Right lobe of liver (tissue), 6 donors: Measurements from ENCODE around the gene ASB4. TPM values are rescaled to one million over a fixed set of nuclear protein-coding genes. Genes with fewer than 3 reads are reported as not detected.

ENCODE experiments used
- ATAC-seq, 4 donors: fragments of 200-7000 bp; cut with Tn5 transposase; one replicate each; pipeline ENCODE4 v1.9.1; 2020; ENCODE audit warnings: mild to moderate bottlenecking in 4 of 4, moderate library complexity in 4 of 4
- DNase-seq, 3 donors: peaks; one replicate each; pipeline ENCODE4 v3.0.0-alpha.2; 2020
- H3K27ac ChIP-seq, 3 donors: fragments of 200-600 bp; one replicate each; pipeline ENCODE4 v1.8.0; 2022
- H3K27me3 ChIP-seq, 2 donors: fragments of 200-600 bp; one replicate each; pipeline ENCODE4 v1.8.0; 2022
- H3K36me3 ChIP-seq, 4 donors: fragments of 200-600 bp; sonication (generic) in 1 of 4; one replicate each; pipeline versions ENCODE4 v1.5.1 to v1.8.0; 2017 to 2022; ENCODE audit warnings: control low read depth in 1 of 4
- H3K4me1 ChIP-seq, 4 donors: fragments of 200-600 bp; sonication (generic) in 1 of 4; one replicate each; pipeline versions ENCODE4 v1.5.1 to v1.8.0; 2017 to 2022; ENCODE audit warnings: control low read depth in 1 of 4
- H3K4me3 ChIP-seq, 3 donors: fragments of 200-600 bp; one replicate each; pipeline ENCODE4 v1.8.0; 2022
- H3K9me3 ChIP-seq, 4 donors: fragments of 200-600 bp; sonication (generic) in 1 of 4; one replicate each; pipeline versions ENCODE4 v1.5.1 to v1.8.0; 2017 to 2022; ENCODE audit warnings: control low read depth in 1 of 4
- CTCF ChIP-seq, 4 donors: fragments of 200-600 bp in 3 of 4; fragments of 450-650 bp in 1 of 4; IDR thresholded peaks; one replicate each; pipeline versions ENCODE4 v1.5.1 to v1.8.0; 2016 to 2022; ENCODE audit warnings: antibody characterized with exemption in 4 of 4, mild to moderate bottlenecking in 2 of 4
- POLR2A ChIP-seq: fragments of 450-650 bp; IDR thresholded peaks from one replicate; pipeline ENCODE4 v1.6.1; 2017; ENCODE audit warnings: antibody characterized with exemption, mild to moderate bottlenecking
- WGBS: methylation state at CpG from one replicate; pipeline ENCODE4 v1.1.6; 2018; ENCODE audit warnings: low coverage, low lambda C conversion rate; ENCODE audit not compliant: insufficient coverage; ENCODE audit errors: missing lambda C conversion rate; 5-methylcytosine and 5-hydroxymethylcytosine counted together
- intact Hi-C, 2 donors: fragments of 100-400 bp; cut with DNase I; formaldehyde crosslinking; loops; one replicate each; pipeline versions ENCODE4 v1.11.2 to v1.14.1; 2022
- total RNA-seq, 6 experiments: library from RNA; depleted of rRNA in 2 of 6; stranded (reverse); fragments of >200 nt in 2 of 6; fragmentation: NEBNext Ultra II Directional in 3 of 6; extraction: Animal tissue kit (Norgen Biotek cat#: 25700) in 3 of 6; gene quantifications; one replicate each; pipeline versions ENCODE4 v1.1.0 to v1.2.4, GENCODE V29; 2016 to 2023
- donor health status: DM: no; HTN: yes; CAD: no.
- donor health status: DM: no; HTN: no; CAD: no.
- donor health status: DM: no; HTN: no; CAD: no.
- donor health status: DM: no; HTN: yes; CAD: no.
- donor health status: DM: no; HTN: yes; CAD: no.

The ASB4 gene
- total RNA-seq, 6 experiments from 2014 or later: 0.29 to 3.4 (median 0.49) TPM; not detected in 1

GRCh38 chr7:95589031-95589430 lies 103.3 kb downstream of the ASB4 start:
- peak overlapping the region in 2 of 3 donors; percentile 76 to 100 for H3K27ac ChIP-seq
- H3K36me3 ChIP-seq: peaks cover 0 to 96% (median 56%) of the 10 kb centered on the region in 4 donors
- no peak for TF ChIP-seq CTCF (IDR thresholded peaks at IDR 0.05)
- peak; percentile 25 for TF ChIP-seq POLR2A
- no peak overlapping the region for H3K4me3 ChIP-seq
- peak in 1 of 4 donors; percentile 17 for ATAC-seq
- DNase-seq: no peak
- H3K4me1 ChIP-seq: peaks cover 0 to 60% (median 17%) of the 10 kb centered on the region in 4 donors
- intact Hi-C loops: no loop called here
- H3K27me3 ChIP-seq: no peaks in the 10 kb centered on the region
- H3K9me3 ChIP-seq: no peaks in the 10 kb centered on the region

- H3K27me3 ChIP-seq: no peaks in the 10 kb centered on the region
- H3K9me3 ChIP-seq: no peaks in the 10 kb centered on the region
- intact Hi-C loops: no loop called here
- peaks cover 0 to 96% (median 56%) of the 10 kb centered on the region in 4 donors for H3K36me3 ChIP-seq
- TF ChIP-seq POLR2A: peak; percentile 7
- no peak for TF ChIP-seq CTCF (IDR thresholded peaks at IDR 0.05)
- WGBS: 92% methylated on average over 1 of the region's 1 CpG
- no peak for DNase-seq
- no peak for ATAC-seq
- H3K4me3 ChIP-seq: peak overlapping the region in 1 of 3 donors; percentile 8
- H3K27ac ChIP-seq: peak overlapping the region in 2 of 3 donors; percentile 76 to 100
- peaks cover 0 to 68% (median 18%) of the 10 kb centered on the region in 4 donors for H3K4me1 ChIP-seq
Observed at GRCh38 chr7:95589766-95590165, 104.0 kb downstream of the ASB4 start.

Other genes with a start within 250 kb of the ASB4 start
- 100 to 1,000 TPM in 4 of 6 experiments, 10 to 100 TPM in 2; 85.3 to 677 (median 410) TPM for gene PON1, start 161.4 kb upstream of the ASB4 start, total RNA-seq
- 100 to 1,000 TPM; 149 to 328 (median 193) TPM for gene PON3, start 89.6 kb upstream of the ASB4 start, total RNA-seq
- 100 to 1,000 TPM in 4 of 6 experiments, 10 to 100 TPM in 2; 78.6 to 273 (median 127) TPM for gene PON2, start 50.9 kb upstream of the ASB4 start, total RNA-seq
- 100 to 1,000 TPM in 1 of 6 experiments, 10 to 100 TPM in 4, 1 to 10 TPM in 1; 7.9 to 109 (median 79.0) TPM for gene PDK4, start 110.6 kb downstream of the ASB4 start, total RNA-seq